ENCODE results near the gene USP6NL.

Gene USP6NL

GRCh38 chr10:11588873-11589574 is 22.4 kb downstream of the USP6NL start:
- DNase-seq = no peak

GRCh38 chr10:11587722-11588259 is 23.7 kb downstream of the USP6NL start:
- no peak for DNase-seq

GRCh38 chr10:11586170-11586569 is 25.3 kb downstream of the USP6NL start:
- DNase-seq = no peak

- no peak for DNase-seq
Measured at GRCh38 chr10:11581213-11581612, 30.2 kb downstream of the USP6NL start.

GRCh38 chr10:11579885-11580284 is 31.6 kb downstream of the USP6NL start:
- no peak for DNase-seq

- no peak for DNase-seq
Measured at GRCh38 chr10:11578802-11579255, 32.6 kb downstream of the USP6NL start.

GRCh38 chr10:11576092-11576809 is 35.2 kb downstream of the USP6NL start:
- DNase-seq = no peak

GRCh38 chr10:11573497-11573896 is 38.0 kb downstream of the USP6NL start:
- DNase-seq = no peak

GRCh38 chr10:11570751-11571150 is 40.7 kb downstream of the USP6NL start:
- no peak for DNase-seq

- no peak for DNase-seq
Measured at GRCh38 chr10:11569471-11569870, 42.0 kb downstream of the USP6NL start.

- no peak for DNase-seq
Measured at GRCh38 chr10:11568578-11568977, 42.9 kb downstream of the USP6NL start.

- DNase-seq = no peak
Measured at GRCh38 chr10:11564741-11565140, 46.7 kb downstream of the USP6NL start.

- no peak for DNase-seq
Measured at GRCh38 chr10:11563936-11564335, 47.5 kb downstream of the USP6NL start.

GRCh38 chr10:11562888-11563287 is 48.6 kb downstream of the USP6NL start:
- DNase-seq = no peak

GRCh38 chr10:11560076-11560709 is 51.3 kb downstream of the USP6NL start:
- no peak for DNase-seq

- no peak for DNase-seq
Measured at GRCh38 chr10:11557967-11558366, 53.5 kb downstream of the USP6NL start.

GRCh38 chr10:11557513-11557912 is 53.9 kb downstream of the USP6NL start:
- DNase-seq = no peak

GRCh38 chr10:11555556-11555955 is 55.9 kb downstream of the USP6NL start:
- no peak for DNase-seq

GRCh38 chr10:11553773-11554381 is 57.6 kb downstream of the USP6NL start:
- DNase-seq = no peak

GRCh38 chr10:11551916-11552602 is 59.4 kb downstream of the USP6NL start:
- no peak for DNase-seq

- DNase-seq = no peak
Measured at GRCh38 chr10:11551104-11551503, 60.3 kb downstream of the USP6NL start.

- DNase-seq = no peak
Measured at GRCh38 chr10:11548768-11549099, 62.7 kb downstream of the USP6NL start.
